IMR-90 (cell line): ENCODE data around the gene ADPGK. TPM values are rescaled to one million over a fixed set of nuclear protein-coding genes. Genes with fewer than 3 reads are reported as not detected.

Experiments
- ATAC-seq: fragments of 200-7000 bp; cut with Tn5 transposase; 2 replicates; pipeline ENCODE4 v1.9.1; 2020; ENCODE audit warnings: low read depth, mild to moderate bottlenecking, moderate library complexity
- BruUV-seq: library from RNA; stranded (reverse); fragments of 400-500 nt; replicated peaks from 2 replicates; lab custom pipeline; 2021; lab: Mats Ljungman, UMichigan
- CTCF ChIA-PET: fragments of 300-600 bp; formaldehyde crosslinking; extraction: SDS; loops from one replicate; lab custom pipeline; 2021; ENCODE audit warnings: antibody characterized with exemption; lab: Yijun Ruan, JAX
- POLR2A ChIA-PET: fragments of 300-600 bp; sonication (Branson Sonifier 250); formaldehyde crosslinking; loops from one replicate; lab custom pipeline; 2022; ENCODE audit warnings: antibody characterized with exemption; ENCODE audit not compliant: unreplicated experiment; lab: Charles Lee
- DNase-seq: peaks from one replicate; pipeline ENCODE4 v3.0.0; 2013
- H2AFZ ChIP-seq: replicated peaks from 2 replicates; pipeline ENCODE3; 2013; ENCODE audit warnings: low read length, mild to moderate bottlenecking; ENCODE audit not compliant: poor library complexity
- H2AK5ac ChIP-seq: 2 replicates; pipeline ENCODE4 v1.6.1; 2013; ENCODE audit warnings: low read depth, low read length, inconsistent platforms
- H2AK9ac ChIP-seq: replicated peaks from 2 replicates; pipeline ENCODE3; 2013; ENCODE audit warnings: mild to moderate bottlenecking, low read depth, low read length, moderate library complexity; ENCODE audit not compliant: poor library complexity
- H2BK120ac ChIP-seq: 2 replicates; pipeline ENCODE4 v1.6.1; 2013; ENCODE audit warnings: low read depth, low read length, inconsistent platforms
- H2BK15ac ChIP-seq: 3 replicates; pipeline ENCODE4 v1.6.1; 2013; ENCODE audit warnings: low read depth, low read length, inconsistent platforms
- H2BK20ac ChIP-seq: 2 replicates; pipeline ENCODE4 v1.6.1; 2013; ENCODE audit warnings: low read depth, mild to moderate bottlenecking, inconsistent platforms, low read length, moderate library complexity
- H2BK5ac ChIP-seq: 2 replicates; pipeline ENCODE4 v1.6.1; 2013; ENCODE audit warnings: mild to moderate bottlenecking, low read depth, low read length, inconsistent platforms; ENCODE audit not compliant: poor library complexity, severe bottlenecking
- H3K14ac ChIP-seq: replicated peaks from 2 replicates; pipeline ENCODE4 v1.6.1; 2013; ENCODE audit warnings: low read depth, low read length, inconsistent platforms
- H3K18ac ChIP-seq: 2 replicates; pipeline ENCODE4 v1.6.1; 2013; ENCODE audit warnings: low read depth, low read length, control low read depth
- H3K23ac ChIP-seq: 2 replicates; pipeline ENCODE4 v1.6.1; 2013; ENCODE audit warnings: low read depth, low read length, inconsistent platforms
- H3K27ac ChIP-seq: 2 replicates; pipeline ENCODE4 v1.5.1; 2013; ENCODE audit warnings: mild to moderate bottlenecking, control low read depth, low read length; ENCODE audit not compliant: insufficient read depth
- H3K27me3 ChIP-seq: 2 replicates; pipeline ENCODE4 v1.6.1; 2013; ENCODE audit warnings: low read length; ENCODE audit not compliant: control insufficient read depth, insufficient read depth
- H3K36me3 ChIP-seq: 2 replicates; pipeline ENCODE4 v1.6.1; 2013; ENCODE audit warnings: low read length, mixed read lengths; ENCODE audit not compliant: control insufficient read depth, insufficient read depth
- H3K4ac ChIP-seq: 2 replicates; pipeline ENCODE4 v1.6.1; 2013; ENCODE audit warnings: low read depth, low read length, inconsistent platforms
- H3K4me1 ChIP-seq: 2 replicates; pipeline ENCODE4 v1.6.1; 2013; ENCODE audit warnings: low read length, mixed read lengths; ENCODE audit not compliant: control insufficient read depth, insufficient read depth
- H3K4me2 ChIP-seq: 2 replicates; pipeline ENCODE4 v1.6.1; 2013; ENCODE audit warnings: low read depth, mild to moderate bottlenecking, control low read depth, low read length, moderate library complexity
- H3K4me3 ChIP-seq: 2 replicates; pipeline ENCODE4 v1.5.1; 2013; ENCODE audit warnings: low read depth, mild to moderate bottlenecking, control low read depth, low read length, moderate library complexity; ENCODE audit not compliant: insufficient read depth
- H3K56ac ChIP-seq: 2 replicates; pipeline ENCODE4 v1.6.1; 2013; ENCODE audit warnings: low read length, inconsistent platforms; ENCODE audit not compliant: insufficient read depth; ENCODE audit errors: extremely low read depth
- H3K79me1 ChIP-seq, 2 experiments: 2 replicates each; pipeline ENCODE4 v1.6.1; 2013; ENCODE audit warnings: low read length in 2 of 2, inconsistent platforms in 1 of 2, low read depth in 1 of 2
- H3K9ac ChIP-seq: 2 replicates; pipeline ENCODE4 v1.6.1; 2013; ENCODE audit warnings: low read depth, low read length, control low read depth
- H3K9me1 ChIP-seq: 2 replicates; pipeline ENCODE4 v1.6.1; 2013; ENCODE audit warnings: low read length, inconsistent platforms; ENCODE audit not compliant: insufficient read depth
- H3K9me3 ChIP-seq: 2 replicates; pipeline ENCODE4 v1.6.1; 2013; ENCODE audit warnings: low read length; ENCODE audit not compliant: control insufficient read depth, insufficient read depth
- H4K20me1 ChIP-seq: 2 replicates; pipeline ENCODE4 v1.6.1; 2013; ENCODE audit warnings: low read length, inconsistent platforms; ENCODE audit not compliant: insufficient read depth
- H4K5ac ChIP-seq: 2 replicates; pipeline ENCODE4 v1.6.1; 2013; ENCODE audit warnings: mild to moderate bottlenecking, low read depth, low read length, control low read depth
- H4K8ac ChIP-seq, 2 experiments: 2 replicates each; pipeline ENCODE4 v1.6.1; 2013; ENCODE audit warnings: low read depth in 2 of 2, low read length in 2 of 2, control low read depth in 1 of 2, inconsistent platforms in 1 of 2
- H4K91ac ChIP-seq: 2 replicates; pipeline ENCODE4 v1.6.1; 2013; ENCODE audit warnings: low read depth, low read length, inconsistent platforms; ENCODE audit not compliant: insufficient read depth
- BHLHE40 ChIP-seq: fragments of 150-350 bp; IDR thresholded peaks from 2 replicates; pipeline ENCODE4 v1.6.1; 2016; ENCODE audit warnings: mild to moderate bottlenecking, low read depth, low read length
- CEBPB ChIP-seq: IDR thresholded peaks from 2 replicates; pipeline ENCODE4 v1.6.1; 2012; ENCODE audit warnings: low read depth, low read length, improper control_type of control experiment
- CHD1 ChIP-seq: IDR thresholded peaks from 2 replicates; pipeline ENCODE4 v1.6.1; 2012; ENCODE audit warnings: low read depth, low read length, improper control_type of control experiment
- CTCF ChIP-seq: conservative IDR thresholded peaks from 2 replicates; pipeline ENCODE4 v1.5.1; 2012; ENCODE audit warnings: mild to moderate bottlenecking, low read depth, low read length, improper control_type of control experiment
- FOS ChIP-seq: fragments of 150-350 bp; IDR thresholded peaks from 2 replicates; pipeline ENCODE4 v1.6.1; 2016; ENCODE audit warnings: low read depth, low read length
- MAFK ChIP-seq: IDR thresholded peaks from 2 replicates; pipeline ENCODE4 v1.6.1; 2012; ENCODE audit warnings: low read depth, low read length, improper control_type of control experiment
- RCOR1 ChIP-seq: IDR thresholded peaks from 2 replicates; pipeline ENCODE4 v1.6.1; 2012; ENCODE audit warnings: mild to moderate bottlenecking, low read length, improper control_type of control experiment; ENCODE audit not compliant: insufficient replicate concordance
- RFX5 ChIP-seq: IDR thresholded peaks from 2 replicates; pipeline ENCODE4 v1.8.0; 2012; ENCODE audit warnings: low read depth, mild to moderate bottlenecking, low read length, moderate library complexity
- SMC3 ChIP-seq: fragments of 150-350 bp; IDR thresholded peaks from 2 replicates; pipeline ENCODE4 v1.6.1; 2016; ENCODE audit warnings: low read depth, mild to moderate bottlenecking, antibody characterized with exemption, low read length, moderate library complexity
- WGBS, 2 experiments: methylation state at CpG; one replicate each; pipeline versions ENCODE4 v1.1.5 to v1.1.7; 2013; ENCODE audit warnings: missing lambda C conversion rate in 2 of 2; ENCODE audit not compliant: insufficient read length in 1 of 2; ENCODE audit errors: extremely low coverage in 2 of 2; 5-methylcytosine and 5-hydroxymethylcytosine counted together
- dilution Hi-C: fragments of 300-500 bp; cut with HindIII; formaldehyde crosslinking; loops from one replicate; pipeline ENCODE4 v1.14.3; 2018; ENCODE audit warnings: low sequenced_read_pairs; ENCODE audit not compliant: unreplicated experiment
- in situ Hi-C: fragments of 300-500 bp; cut with MboI; formaldehyde crosslinking; loops from 3 replicates; pipeline ENCODE4 v1.14.3; 2019; ENCODE audit warnings: low sequenced_read_pairs, inconsistent platforms, mixed read lengths
- intact Hi-C: fragments of 100-400 bp; cut with micrococcal nuclease; formaldehyde crosslinking; loops from 2 replicates; pipeline ENCODE4 v1.10.0; 2022
- polyA plus RNA-seq, 3 experiments: library from polyadenylated mRNA; depleted of rRNA; stranded (reverse); fragments of >200 nt; gene quantifications; 2 replicates each; pipeline ENCODE4 v1.2.3, GENCODE V29; 2012; ENCODE audit warnings: low replicate concordance in 1 of 3
- total RNA-seq: library from RNA; depleted of rRNA; stranded (reverse); fragments of >200 nt; gene quantifications from 2 replicates; pipeline ENCODE4 v1.2.3, GENCODE V29; 2012
- TF ChIP-seq, protein P1 (sequence below): fragments of 150-350 bp; IDR thresholded peaks from 2 replicates; pipeline ENCODE4 v1.6.1; 2017; ENCODE audit warnings: mild to moderate bottlenecking, antibody characterized with exemption, low read length, low read depth

ADPGK gene
- total and polyA plus RNA-seq, 2 of the 4 experiments (the other 2 are of a cell fraction), result 53.2 to 62.8 TPM

- no peak overlapping the region for H3K4me3 ChIP-seq
- H2AK9ac ChIP-seq, result no peak overlapping the region
- ChIA-PET CTCF (no interaction called here), POLR2A (no interaction called here)
- in situ Hi-C loops (no loop called here), dilution Hi-C loops (no loop called here), intact Hi-C loops (no loop called here)
- H2BK5ac ChIP-seq, result no peak overlapping the region
- TF ChIP-seq RCOR1 (no peak), MAFK (no peak), BHLHE40 (no peak), RFX5 (no peak), FOS (no peak), SMC3 (no peak), CEBPB (no peak), CTCF (no peak), CHD1 (no peak)
- TF ChIP-seq, protein P1, sequence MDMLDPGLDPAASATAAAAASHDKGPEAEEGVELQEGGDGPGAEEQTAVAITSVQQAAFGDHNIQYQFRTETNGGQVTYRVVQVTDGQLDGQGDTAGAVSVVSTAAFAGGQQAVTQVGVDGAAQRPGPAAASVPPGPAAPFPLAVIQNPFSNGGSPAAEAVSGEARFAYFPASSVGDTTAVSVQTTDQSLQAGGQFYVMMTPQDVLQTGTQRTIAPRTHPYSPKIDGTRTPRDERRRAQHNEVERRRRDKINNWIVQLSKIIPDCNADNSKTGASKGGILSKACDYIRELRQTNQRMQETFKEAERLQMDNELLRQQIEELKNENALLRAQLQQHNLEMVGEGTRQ, result no peak
- peaks cover 3% of the 10 kb centered on the region; the same call in 1 of the 2 replicates for H3K9me1 ChIP-seq
- no peak overlapping the region for H3K56ac ChIP-seq
- BruUV-seq, result no TSS peak
- no peak overlapping the region for H3K27ac ChIP-seq
- H2BK120ac ChIP-seq, result no peak overlapping the region
- H4K5ac ChIP-seq, result no peak overlapping the region
- H3K18ac ChIP-seq, result no peak overlapping the region
- H3K4ac ChIP-seq, result no peak overlapping the region
- H3K9ac ChIP-seq, result no peak overlapping the region
- no peak for ATAC-seq
- no peak overlapping the region for H2BK15ac ChIP-seq
- H3K4me1 ChIP-seq, result peaks cover 10% of the 10 kb centered on the region
- H4K20me1 ChIP-seq, result no peaks in the 10 kb centered on the region
- no peak for DNase-seq
- no peaks in the 10 kb centered on the region for H3K36me3 ChIP-seq
- H2BK20ac ChIP-seq, result no peak overlapping the region
- H4K91ac ChIP-seq, result no peak overlapping the region
- H3K4me2 ChIP-seq, result no peak overlapping the region
- WGBS, 2 experiments, result no CpG with 5 or more reads among the region's 1 CpG
- no peak overlapping the region for H2AFZ ChIP-seq
- H3K27me3 ChIP-seq, result peaks cover 3% of the 10 kb centered on the region
- H3K14ac ChIP-seq, result no peak overlapping the region
- H3K79me1 ChIP-seq, result no peaks in the 10 kb centered on the region
- no peak overlapping the region for H2AK5ac ChIP-seq
- no peak overlapping the region for H4K8ac ChIP-seq
- H3K9me3 ChIP-seq, result no peaks in the 10 kb centered on the region
- H3K23ac ChIP-seq, result no peak overlapping the region
These were observed 19.4 kb upstream of the ADPGK start for GRCh38 chr15:72803006-72803405.
